ENCODE results near the gene ADTRP.

- no peak for TF ChIP-seq CTCF (IDR thresholded peaks at IDR 0.05)
- no peak for TF ChIP-seq POLR2AphosphoS5 (IDR thresholded peaks at IDR 0.05)
Observed at GRCh38 chr6:11667876-11668275, 110.7 kb downstream of the ADTRP start.
